Measurements from ENCODE around the gene MCTP2. TPM values are rescaled to one million over a fixed set of nuclear protein-coding genes. Genes with fewer than 3 reads are reported as not detected.

Gene MCTP2
- polyA plus RNA-seq, 4 donors, result 18.7 to 20.7 (median 19.2) TPM

DNA sequence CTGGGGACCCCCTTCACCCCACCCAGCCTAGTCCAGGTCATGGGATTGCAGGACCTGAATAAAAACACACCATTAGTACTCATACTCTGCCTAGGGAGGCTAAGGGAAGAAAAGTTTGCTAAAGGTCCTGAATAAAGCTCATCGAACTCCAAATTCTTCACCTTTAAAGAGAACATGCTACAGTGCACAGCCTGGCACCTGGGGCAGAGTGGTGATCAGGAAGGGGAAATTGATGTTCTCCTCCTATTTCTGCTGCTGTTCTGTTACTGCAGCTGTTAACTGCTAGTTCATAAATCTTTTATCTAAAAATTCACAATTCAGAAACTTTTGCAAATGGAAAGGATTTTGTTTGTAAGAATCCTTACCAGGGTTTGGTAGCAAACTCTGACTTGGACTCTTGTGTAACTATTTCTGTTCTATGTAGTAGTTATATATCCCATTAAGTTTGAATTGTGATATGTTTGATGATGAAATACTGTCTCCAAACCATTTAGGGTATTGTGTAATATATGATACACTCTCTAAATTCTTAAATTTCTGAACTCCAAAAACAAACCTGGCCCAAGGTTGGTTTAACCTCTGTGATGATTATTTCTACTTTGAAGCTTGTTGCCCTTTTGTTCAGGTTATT, 27.9 kb downstream of the MCTP2 start:
- no peak for DNase-seq (ENCODE audit: low read depth in 4 of 4, low spot score in 2 of 4)

DNA sequence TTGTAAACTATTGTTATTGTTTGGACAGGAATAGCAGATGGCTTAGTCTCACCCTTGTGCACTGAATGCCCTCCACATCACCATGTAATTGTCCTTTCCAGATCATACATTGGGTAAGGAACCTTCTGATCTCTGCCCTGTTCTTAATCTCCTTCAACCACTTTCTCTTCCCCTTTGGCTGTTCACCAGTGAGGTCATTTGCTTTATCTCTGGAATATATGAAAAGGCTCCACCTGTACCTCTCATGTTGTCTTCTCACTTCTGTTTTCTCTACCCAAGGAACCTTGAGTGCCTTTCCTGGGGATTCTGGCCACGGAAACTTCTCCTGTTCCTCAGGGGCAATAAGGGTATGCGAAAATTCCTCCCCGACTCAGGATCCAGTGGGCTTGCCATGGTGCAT, 28.5 kb downstream of the MCTP2 start:
- no peak for DNase-seq (ENCODE audit: low read depth in 4 of 4, low spot score in 2 of 4)

DNA sequence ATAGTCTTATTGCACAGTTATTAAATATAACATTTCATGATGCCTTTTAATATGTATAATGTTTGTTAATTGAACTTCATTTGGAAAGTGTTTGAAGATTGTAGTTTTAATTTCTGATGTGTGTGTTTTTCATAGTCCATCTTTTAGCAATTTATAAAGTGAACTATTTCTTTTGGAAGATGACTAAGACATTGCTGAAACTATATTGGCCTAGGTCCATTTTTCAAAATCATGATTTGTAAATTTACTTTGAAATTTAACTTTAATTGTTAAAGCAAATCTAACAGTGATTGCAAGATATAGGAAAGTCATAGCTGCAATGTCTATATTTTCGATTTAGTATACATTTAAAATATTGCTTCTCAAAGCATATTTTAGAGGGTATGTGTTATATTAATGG, 30.8 kb downstream of the MCTP2 start:
- no peak for DNase-seq (ENCODE audit: low read depth in 4 of 4, low spot score in 2 of 4)

DNA sequence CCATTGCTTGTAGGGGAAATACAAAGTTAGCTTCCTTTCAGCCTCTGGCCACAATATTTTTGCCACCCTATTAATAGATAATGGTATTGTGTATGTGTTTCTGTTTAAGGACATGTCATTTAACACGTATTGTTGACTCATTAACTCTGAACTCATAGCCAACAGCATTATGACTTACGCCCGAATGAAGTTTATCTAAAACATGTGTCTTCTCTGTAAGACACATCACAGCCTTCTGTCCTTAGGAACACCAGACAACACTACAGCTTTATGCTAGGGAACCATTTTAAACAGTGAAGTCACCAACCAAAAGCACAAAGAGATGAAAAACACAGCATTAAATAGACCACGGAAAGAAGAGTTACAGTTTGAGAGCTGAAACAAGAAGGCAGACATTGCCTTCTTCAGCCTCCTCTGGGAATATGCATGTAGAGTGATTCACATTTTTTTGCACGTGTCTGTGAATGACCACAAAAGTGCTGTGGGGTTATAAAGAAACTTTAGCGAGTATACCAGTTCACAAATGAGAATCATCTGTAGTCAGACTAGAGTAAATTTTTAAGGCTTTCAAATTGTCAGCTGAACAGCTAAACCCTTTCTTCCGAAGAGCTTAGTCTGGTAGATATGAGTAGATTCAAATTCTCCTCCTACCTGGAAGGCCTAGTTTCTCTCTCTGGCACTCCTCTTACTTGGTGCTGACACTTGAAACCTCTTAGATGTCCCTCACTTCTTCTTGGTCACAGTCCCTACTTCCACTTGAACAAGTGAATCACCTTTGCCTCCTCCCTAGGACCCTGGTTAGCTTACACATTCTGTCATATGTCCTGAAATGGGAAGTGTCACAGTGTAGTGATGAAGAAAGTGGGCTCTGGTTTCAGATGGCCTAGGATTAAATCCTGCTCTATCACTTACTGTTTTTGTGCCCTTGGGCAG, 32.2 kb downstream of the MCTP2 start:
- no peak for DNase-seq (ENCODE audit: low read depth in 4 of 4, low spot score in 2 of 4)

DNA sequence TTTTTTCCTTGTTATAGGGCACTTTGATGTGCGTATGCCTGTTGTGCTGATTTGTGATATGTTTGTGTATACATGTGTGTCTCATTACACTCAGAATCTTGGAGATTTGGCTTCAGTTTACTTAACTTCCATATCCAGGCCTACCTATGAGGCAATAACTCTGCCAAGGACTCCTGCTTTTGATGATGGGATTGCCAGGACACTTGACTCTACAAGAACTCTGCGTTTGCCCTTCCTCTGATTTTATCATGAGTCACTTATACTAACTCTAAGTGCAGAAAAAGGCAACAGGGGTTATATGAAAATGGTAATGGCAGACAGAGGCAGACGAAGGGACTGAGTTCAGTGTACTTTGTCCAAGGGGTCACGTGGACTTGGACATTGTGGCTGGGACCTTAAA, 33.6 kb downstream of the MCTP2 start:
- DNase-seq (ENCODE audit: low read depth in 4 of 4, low spot score in 2 of 4), result no peak

DNA sequence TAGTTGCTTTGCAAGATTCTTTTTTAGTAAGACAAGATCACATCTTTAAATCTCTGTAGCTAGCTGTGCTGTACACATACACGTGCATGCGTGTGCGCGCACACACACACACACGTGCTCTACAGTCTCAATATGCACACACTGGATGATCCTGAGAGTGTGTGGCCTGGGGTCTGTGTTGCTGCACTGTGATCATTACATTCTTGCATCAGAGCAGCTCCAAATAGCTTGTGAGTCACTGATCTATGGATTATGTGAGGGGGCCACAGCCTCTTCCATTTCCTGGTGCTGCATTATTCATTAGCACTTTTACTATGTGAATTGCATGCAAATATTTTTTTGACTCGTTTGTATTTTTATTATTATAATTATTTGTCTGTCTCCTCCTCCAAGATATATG, 34.6 kb downstream of the MCTP2 start:
- DNase-seq (ENCODE audit: low read depth in 4 of 4, low spot score in 2 of 4), result no peak

DNA sequence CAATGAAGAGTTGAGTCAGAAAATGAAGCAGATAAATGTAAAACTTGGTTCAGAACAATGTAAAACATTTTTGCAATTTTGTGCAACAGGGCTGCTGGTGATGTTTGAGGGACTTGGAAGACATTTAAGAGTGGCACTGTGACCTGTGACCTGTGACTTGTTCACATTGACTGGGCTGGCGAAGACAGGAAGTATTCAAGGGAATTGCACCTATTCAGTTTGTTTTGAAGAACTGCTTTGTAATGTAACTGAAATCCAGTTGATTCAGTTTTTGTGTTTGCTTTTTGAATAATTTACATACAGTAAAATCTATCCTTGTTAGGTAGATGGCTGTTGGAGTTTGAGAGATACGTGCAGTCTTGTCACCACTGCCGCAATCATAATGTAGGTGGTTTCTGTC, 35.4 kb downstream of the MCTP2 start:
- no peak for DNase-seq (ENCODE audit: low read depth in 4 of 4, low spot score in 2 of 4)

DNA sequence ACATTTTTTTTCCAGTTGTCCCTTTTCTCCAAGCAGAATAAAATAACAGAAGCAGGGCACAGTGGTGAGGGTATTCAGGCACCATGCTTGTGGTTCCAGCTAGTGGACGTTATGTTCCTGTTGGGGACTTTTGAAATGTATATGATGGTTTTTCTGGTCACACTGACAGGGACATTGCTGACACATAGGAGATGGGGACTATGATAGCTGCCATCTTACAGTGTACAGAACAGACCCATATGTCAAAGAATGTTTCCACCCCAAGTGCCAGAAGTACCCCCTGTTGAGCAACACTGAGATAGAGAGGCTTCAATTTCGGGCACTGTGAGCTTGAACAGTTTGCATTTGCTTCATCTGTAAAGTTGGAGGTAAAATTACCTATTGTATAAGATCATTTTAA, 38.6 kb downstream of the MCTP2 start:
- no peak for DNase-seq (ENCODE audit: low read depth in 4 of 4, low spot score in 2 of 4)

DNA sequence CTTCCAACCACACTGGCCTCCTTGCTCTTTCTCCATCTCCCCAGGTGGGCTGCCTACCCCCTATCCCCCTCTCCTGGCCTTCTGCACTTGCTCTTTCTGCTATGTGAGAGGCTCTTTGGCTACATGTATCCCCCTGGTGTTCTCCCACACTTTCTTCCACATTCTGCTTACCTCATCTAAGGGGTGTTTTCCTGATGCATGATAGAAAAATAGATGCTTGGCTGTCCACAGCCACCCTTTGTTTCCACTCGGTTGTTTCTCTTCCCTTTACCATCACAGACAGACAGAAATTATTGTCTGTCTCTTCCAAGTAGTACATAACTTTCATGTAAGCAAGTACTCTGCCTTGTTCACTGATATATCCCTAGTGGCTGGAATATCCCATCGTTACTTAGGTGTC, 39.2 kb downstream of the MCTP2 start:
- no peak for DNase-seq (ENCODE audit: low read depth in 4 of 4, low spot score in 2 of 4)

DNA sequence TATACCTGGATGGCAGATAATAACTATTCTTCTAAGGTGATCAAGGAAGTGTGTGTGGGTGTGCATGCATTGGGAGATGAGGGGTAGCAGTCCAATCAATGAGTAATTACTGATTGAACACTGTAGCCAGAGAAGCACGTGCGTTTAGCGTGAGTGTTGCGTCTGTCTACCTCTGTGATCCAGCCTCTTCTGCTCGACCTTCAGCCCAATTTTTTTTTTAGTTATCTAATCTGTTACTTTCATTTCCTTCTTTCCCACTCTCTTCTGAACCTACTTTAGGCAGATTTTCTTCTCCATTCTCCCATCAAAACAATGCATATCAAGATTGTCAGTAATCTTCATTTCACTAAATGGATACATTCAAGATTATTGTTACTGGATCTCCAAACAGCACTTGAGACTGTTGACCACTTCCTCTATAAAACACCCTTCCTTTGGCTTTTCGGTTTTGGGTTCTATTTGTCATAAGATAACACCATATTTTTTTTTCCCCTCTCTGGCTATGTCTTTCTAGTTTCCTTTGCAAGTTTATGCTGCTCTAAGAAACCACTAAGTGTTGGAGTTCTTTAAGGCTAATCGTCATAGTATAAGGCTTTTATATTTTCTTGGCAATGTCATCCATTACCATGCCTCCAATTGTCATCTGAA, 41.0 kb downstream of the MCTP2 start:
- DNase-seq (ENCODE audit: low read depth in 4 of 4, low spot score in 2 of 4), result no peak

DNA sequence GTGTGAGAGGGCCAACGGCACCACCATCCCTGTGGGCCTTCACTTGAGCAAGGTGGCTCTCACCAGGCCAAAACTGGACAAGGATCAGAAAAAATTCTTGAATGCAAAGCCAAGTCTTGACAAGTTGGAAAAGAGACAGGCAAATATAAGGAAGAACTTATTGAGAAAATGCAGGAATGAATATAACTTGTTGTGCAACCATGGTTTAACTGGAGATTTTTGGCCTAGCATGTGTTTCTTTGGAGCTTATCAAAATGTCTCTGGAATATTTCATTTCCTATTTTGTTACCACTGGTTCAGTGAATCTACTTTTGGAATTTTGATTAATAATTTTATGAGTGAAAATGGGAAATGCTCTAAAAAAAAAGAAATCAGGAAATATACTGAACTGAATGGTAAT, 42.5 kb downstream of the MCTP2 start:
- no peak for DNase-seq (ENCODE audit: low read depth in 4 of 4, low spot score in 2 of 4)

DNA sequence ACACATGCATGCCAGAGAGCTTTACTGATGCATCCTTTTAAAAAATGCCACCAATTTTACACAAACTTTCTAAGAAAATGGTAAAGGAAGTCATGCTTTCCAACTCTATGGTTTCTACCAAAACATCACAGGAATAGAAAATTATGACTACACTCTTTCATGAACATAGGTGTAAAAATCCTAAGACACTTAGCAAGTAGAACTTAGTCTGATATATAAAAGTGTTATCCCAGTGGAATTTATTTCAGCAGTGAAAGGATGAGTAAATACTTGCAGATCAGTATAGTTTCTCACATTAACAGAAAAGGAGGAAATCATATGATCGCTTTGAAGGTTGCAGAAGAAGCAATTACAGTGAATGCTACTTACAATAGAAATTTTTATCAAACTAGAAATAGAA, 43.4 kb downstream of the MCTP2 start:
- DNase-seq (ENCODE audit: low read depth in 4 of 4, low spot score in 2 of 4), result no peak

DNA sequence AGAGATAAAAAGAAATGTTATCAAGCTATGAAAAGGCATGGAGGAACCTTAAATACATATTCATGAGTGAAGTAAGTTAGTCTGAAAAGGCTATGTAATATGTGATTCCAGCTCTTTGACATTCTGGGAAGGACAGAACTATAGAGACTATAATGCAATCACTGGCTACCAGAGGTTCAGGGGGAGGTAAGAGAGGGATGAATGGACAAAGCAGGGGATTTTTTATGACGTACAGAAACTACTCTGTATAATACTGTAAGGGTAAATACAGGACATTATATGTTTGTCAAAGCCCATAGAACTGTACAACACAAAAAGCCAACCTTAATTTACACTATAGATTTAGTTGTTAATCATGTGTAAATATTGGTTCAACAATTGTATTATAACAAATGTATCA, 46.1 kb downstream of the MCTP2 start:
- no peak for DNase-seq (ENCODE audit: low read depth in 4 of 4, low spot score in 2 of 4)

DNA sequence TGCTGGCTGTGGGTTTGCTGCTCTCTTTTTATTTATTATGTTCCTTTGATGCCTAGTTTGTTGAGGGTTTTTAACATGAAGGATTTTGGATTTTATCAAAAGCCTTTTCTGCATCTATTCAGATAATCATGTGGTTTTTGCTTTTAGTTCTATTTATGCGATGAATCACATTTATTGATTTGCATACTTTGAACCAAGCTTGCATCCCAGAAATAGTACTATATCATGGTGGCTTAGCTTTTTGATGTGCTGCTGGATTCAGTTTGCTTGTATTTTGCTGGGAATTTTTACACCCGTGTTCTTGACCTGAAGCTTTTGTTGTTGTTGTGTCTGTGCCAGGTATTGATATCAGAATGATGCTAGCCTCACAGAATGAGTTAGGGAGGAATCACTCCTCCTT, 48.4 kb downstream of the MCTP2 start:
- no peak for DNase-seq (ENCODE audit: low read depth in 4 of 4, low spot score in 2 of 4)

DNA sequence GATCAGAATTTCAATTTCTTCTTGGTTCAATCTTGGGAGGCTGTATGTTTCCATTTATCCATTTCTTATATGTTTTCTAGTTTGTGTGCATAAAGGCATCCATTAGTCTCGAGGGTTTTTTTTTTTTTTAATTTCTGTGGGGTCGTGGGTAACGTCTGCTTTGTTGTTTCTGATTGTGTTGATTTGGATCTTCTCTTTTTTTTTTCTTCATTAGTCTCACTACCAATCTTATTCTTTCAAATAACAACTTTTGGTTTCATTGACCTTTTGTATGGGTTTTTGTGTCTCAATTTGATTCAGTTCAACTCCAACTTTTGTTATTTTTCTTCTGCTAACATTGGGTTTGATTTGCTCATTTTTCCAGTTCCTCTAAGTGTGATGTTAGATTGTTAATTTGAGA, 48.9 kb downstream of the MCTP2 start:
- DNase-seq (ENCODE audit: low read depth in 4 of 4, low spot score in 2 of 4), result no peak

DNA sequence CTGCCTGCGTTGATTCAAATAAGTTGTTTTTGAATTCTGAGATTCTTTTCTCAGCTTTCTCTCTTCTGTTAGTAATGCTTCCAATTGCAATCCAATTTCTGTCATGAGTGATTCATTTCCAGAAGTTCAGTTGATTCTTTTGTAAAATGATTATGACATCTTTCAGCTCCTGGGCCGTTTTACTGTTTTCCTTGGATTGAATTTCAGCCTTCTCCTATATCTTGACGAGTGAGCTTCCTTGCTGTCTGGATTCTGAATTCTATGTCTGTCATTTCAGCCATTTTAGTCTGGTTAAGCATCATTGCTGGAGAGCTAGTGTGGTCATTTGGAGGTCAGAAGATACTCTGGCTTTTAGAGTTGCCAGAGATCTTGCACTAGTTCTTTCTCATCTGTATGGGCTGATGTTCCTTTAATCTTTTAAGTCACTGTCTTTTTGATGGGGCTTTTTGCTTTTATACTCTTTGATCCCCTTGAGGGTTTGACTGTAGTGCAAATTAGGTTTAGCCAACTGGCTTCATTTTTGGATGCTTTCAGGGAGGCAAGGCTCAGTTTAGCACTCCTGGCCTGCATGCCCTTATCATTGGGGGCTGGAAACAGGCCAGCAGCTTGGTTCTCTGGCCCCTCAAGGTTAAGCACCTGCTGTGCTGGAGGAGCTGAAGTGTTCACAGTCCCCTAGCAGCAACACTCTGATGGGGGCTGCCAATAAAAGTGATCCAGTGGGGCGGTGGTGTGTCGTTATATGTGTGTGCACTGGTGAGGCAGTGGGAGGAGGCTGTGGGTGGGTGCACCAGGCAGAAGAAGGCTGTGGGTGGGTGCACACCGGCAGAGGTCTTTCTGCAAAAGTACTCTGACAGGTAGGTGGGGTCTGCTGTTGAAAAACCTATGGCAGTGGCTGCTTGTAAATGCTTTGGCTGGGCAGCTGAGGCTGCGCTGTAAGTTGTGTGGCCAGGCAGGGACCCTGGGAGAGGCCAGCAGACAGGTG, 51.2 kb downstream of the MCTP2 start:
- no peak for DNase-seq (ENCODE audit: low read depth in 4 of 4, low spot score in 2 of 4)

DNA sequence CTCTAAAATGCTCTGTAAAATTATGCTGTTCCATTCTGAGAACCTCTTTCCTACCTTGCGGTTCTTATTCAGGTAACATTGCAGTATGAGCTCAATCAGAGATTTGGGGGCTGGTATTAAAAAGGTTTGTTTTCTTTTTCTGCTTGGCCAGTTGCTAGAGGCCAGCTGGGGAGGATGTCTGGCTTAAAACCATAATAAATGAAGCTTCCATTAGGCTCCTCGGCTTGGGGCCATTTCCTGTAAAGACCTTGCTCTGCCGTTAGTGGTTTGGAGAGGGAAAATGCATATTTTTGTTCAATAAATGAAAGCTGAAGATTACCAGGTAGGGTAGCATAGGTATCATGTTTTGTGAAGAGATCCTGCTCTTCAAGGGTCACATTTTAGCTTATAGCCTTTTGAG, 55.2 kb downstream of the MCTP2 start:
- no peak for DNase-seq (ENCODE audit: low read depth in 4 of 4, low spot score in 2 of 4)

DNA sequence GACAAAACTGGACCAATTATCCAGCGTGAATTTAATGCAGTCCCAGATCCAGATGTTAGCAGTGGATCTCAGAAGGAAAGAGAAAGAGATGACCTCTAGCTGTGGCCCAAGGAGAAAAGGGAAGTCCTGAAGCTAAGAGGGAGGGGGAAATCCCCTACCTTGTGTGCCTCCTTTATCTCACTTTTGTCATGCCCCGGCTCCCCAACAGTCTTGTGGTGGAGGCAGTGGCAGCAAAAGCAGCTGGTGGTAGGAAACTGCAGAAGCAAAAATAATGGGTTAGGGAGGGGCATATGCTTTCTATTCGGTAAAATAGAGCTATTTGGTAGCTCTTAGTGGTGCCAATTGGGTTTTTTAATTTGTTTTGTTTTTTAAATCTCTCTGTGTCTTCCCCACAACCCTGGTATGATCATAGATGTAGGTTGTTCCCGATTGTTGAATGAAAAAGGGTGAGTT, 56.5 kb downstream of the MCTP2 start:
- no peak for DNase-seq (ENCODE audit: low read depth in 4 of 4, low spot score in 2 of 4)

DNA sequence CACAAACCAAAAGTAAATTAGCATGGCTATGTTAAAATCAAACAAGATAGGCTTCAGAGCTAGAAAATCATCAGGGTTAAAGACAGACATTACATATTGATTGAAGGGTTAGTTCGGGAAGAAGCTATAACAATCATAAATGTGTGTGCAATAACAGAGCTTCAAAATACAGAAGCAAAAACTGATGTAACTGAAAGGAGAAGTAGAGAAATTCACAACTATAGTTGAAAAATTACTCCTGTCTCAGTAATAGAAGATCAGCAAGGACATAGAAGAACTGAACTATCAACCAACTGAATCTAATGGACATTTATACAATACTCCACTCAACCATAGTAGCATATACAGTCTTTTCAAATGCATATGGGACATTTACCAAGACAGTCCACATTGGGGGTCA, 59.4 kb downstream of the MCTP2 start:
- no peak for DNase-seq (ENCODE audit: low read depth in 4 of 4, low spot score in 2 of 4)
